Measurements from ENCODE around the gene INPP5A.

Gene INPP5A

DNA sequence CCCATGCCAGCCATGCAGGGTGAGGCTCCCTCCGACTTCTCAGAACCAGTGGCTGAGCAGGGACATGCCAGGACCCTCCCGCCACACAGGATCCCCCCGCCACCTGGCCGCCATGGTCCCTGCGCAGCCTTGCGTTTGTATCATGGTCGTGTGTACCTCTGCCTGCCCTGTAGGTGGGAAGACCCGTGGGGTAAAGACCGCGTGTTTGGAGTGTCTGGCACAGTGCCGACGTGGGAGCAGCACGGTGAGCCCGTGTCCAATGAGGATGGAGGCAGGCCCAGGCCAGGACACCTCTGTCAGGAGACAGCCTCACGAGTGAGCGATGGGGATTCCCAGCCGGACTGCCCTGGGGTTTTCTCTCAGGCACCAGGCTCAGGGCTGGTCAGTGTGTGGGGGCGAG lies 216.5 kb downstream of the INPP5A start:
- H3K9ac ChIP-seq (ENCODE audit: low read depth, low read length) = no peak overlapping the region
- no peak overlapping the region for H3K27ac ChIP-seq (ENCODE audit: low read depth, low read length)
- no peaks in the 10 kb centered on the region for H3K9me3 ChIP-seq (ENCODE audit: insufficient read depth, low read depth, low read length)
- H3K4me1 ChIP-seq (ENCODE audit: insufficient read depth, low read length) = no peaks in the 10 kb centered on the region
- no peaks in the 10 kb centered on the region for H3K27me3 ChIP-seq (ENCODE audit: insufficient read depth, low read length)
- no peak overlapping the region for H3K4me3 ChIP-seq (ENCODE audit: low read length)
- peaks cover 3% of the 10 kb centered on the region; the same call in 1 of the 2 replicates for H3K36me3 ChIP-seq (ENCODE audit: insufficient read depth, low read length)
- WGBS = 96% methylated on average over 18 of the region's 18 CpGs

DNA sequence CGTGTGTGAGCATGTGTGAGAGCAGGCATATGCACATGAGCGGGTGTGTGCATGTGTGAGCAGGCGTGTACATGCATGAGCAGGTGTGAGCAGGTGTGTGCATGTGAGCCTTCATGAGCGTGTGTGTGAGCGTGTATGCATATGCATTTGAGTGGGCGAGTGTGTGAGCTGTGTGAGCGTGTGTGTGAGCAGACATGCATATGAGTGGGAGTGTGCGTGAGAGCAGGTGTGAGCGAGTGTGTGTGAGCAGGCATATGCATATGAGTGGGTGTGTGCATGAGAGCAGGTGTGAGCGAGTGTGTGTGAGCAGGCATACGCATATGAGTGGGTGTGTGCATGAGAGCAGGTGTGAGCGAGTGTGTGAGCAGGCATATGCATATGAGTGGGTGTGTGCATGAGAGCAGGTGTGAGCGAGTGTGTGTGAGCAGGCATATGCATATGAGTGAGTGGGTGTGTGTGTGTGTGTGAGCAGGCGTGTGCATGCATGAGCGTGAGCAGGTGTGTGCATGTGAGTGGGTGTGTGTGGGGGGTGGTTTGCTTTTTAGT lies 217.7 kb downstream of the INPP5A start:
- Histone ChIP-seq H3K9ac (ENCODE audit: low read depth, low read length) (no peak overlapping the region), H3K9me3 (ENCODE audit: insufficient read depth, low read depth, low read length) (no peaks in the 10 kb centered on the region), H3K36me3 (ENCODE audit: insufficient read depth, low read length) (peaks cover 3% of the 10 kb centered on the region; the same call in 1 of the 2 replicates), H3K27ac (ENCODE audit: low read depth, low read length) (no peak overlapping the region), H3K27me3 (ENCODE audit: insufficient read depth, low read length) (no peaks in the 10 kb centered on the region), H3K4me1 (ENCODE audit: insufficient read depth, low read length) (no peaks in the 10 kb centered on the region), H3K4me3 (ENCODE audit: low read length) (no peak overlapping the region)
- WGBS = 95% methylated on average over 15 of the region's 15 CpGs

DNA sequence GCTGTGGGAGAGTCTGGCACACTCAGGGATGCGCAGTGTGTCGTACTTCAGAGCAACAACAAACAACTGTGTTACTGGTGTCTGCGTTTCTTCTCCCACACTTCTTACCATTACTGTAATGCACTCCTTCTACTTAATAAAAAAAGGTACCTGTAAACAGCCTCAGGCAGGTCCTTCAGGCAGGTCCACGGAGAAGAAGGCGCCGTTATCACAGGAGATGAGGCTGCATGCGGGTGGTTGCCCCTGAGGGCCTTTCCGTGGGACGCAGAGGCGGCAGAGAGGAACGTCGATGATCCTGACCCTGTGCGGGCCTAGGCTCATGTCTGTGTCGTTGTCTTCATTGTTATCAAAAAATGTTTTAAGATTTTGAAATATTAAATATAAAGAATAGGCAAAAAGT lies 219.0 kb downstream of the INPP5A start:
- WGBS = 96% methylated on average over 13 of the region's 14 CpGs

DNA sequence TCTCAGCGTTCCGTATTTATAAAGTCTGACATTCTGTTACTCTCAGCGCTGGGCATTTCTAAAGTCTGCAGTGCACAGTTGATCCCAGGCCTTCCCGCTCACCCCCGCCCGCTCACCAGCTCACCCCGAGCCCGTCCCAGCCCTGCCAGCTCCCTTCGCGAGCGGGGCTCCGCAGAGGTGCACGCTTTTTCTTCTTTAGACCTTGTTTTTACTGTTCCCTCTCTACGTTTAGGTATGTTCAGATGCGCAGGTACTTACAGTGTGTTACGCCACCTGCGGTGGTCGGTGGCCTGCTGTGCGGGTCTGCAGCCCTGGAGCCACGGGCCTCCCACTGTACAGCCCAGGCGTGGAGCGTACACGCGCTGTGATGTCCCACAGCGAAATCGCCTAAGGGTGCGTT lies 219.6 kb downstream of the INPP5A start:
- Histone ChIP-seq H3K9ac (ENCODE audit: low read depth, low read length) (no peak overlapping the region), H3K27me3 (ENCODE audit: insufficient read depth, low read length) (no peaks in the 10 kb centered on the region), H3K36me3 (ENCODE audit: insufficient read depth, low read length) (peaks cover 3% of the 10 kb centered on the region; the same call in 1 of the 2 replicates), H3K27ac (ENCODE audit: low read depth, low read length) (no peak overlapping the region), H3K4me3 (ENCODE audit: low read length) (no peak overlapping the region), H3K9me3 (ENCODE audit: insufficient read depth, low read depth, low read length) (peaks cover 7% of the 10 kb centered on the region; the same call in 1 of the 2 replicates), H3K4me1 (ENCODE audit: insufficient read depth, low read length) (no peaks in the 10 kb centered on the region)
- WGBS = 97% methylated on average over 27 of the region's 27 CpGs

More for the DNA sequence above, 219.0 kb downstream of the INPP5A start:
- peaks cover under 1% of the 10 kb centered on the region; the same call in 1 of the 2 replicates for H3K9me3 ChIP-seq (ENCODE audit: insufficient read depth, low read depth, low read length)
- no peak overlapping the region for H3K9ac ChIP-seq (ENCODE audit: low read depth, low read length)
- no peak overlapping the region for H3K4me3 ChIP-seq (ENCODE audit: low read length)
- H3K4me1 ChIP-seq (ENCODE audit: insufficient read depth, low read length) = no peaks in the 10 kb centered on the region
- no peaks in the 10 kb centered on the region for H3K27me3 ChIP-seq (ENCODE audit: insufficient read depth, low read length)
- peaks cover 3% of the 10 kb centered on the region; the same call in 1 of the 2 replicates for H3K36me3 ChIP-seq (ENCODE audit: insufficient read depth, low read length)
- H3K27ac ChIP-seq (ENCODE audit: low read depth, low read length) = no peak overlapping the region

DNA sequence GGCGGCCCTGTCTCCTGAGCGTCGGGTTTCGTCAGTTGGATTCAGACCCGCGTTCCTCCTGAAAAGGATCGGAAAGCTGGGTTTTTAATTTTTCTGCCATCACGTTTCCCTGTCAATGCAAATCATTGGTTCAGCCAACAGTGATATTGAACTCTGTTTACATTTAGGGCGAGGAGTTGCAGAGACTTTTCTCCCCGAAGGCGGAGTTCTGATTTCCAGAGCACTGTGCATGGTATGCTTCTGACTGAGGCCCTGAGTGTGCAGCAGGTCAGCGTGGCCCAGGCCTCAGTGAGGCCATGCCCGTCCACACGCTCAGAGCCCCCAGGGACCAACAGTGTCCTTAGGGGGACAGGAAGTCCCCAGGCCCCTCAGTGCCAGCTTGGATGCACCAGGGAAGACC lies 221.3 kb downstream of the INPP5A start:
- 96% methylated on average over 14 of the region's 14 CpGs for WGBS
- Histone ChIP-seq H3K27me3 (ENCODE audit: insufficient read depth, low read length) (no peaks in the 10 kb centered on the region), H3K9ac (ENCODE audit: low read depth, low read length) (no peak overlapping the region), H3K36me3 (ENCODE audit: insufficient read depth, low read length) (peaks cover 3% of the 10 kb centered on the region; the same call in 1 of the 2 replicates), H3K9me3 (ENCODE audit: insufficient read depth, low read depth, low read length) (peaks cover 10% of the 10 kb centered on the region; the same call in 1 of the 2 replicates), H3K27ac (ENCODE audit: low read depth, low read length) (no peak overlapping the region), H3K4me1 (ENCODE audit: insufficient read depth, low read length) (no peaks in the 10 kb centered on the region), H3K4me3 (ENCODE audit: low read length) (no peak overlapping the region)

DNA sequence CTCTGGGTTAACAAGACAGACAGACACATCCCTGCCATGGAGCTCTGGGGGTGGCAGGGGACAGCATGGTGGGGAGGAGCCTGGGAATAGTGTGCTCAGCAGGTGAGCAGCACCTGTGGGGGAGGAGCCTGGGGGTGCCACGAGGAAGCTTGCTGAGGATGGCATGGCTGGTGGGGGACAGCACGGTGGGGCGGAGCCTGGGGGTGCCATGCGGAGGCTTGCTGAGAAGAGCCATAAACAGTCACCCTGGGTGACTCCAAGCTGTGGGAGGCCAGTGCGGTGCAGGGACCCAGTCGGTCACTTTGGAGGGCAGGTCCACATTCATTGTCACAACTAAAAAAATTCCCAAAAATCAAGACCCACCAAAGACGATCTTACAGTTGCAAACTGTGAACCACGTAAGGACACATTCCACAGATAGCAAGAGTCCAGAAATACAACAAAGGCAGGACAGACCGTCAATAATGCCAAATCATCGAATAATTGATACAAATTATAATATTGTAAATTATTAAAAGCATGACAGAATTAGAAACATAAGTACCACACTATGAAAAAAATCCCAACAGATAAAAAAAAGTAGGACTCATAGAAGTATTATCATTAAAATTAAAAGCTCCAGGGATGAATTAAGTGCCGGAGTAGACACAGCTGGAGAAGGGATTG lies 223.9 kb downstream of the INPP5A start:
- no peaks in the 10 kb centered on the region for H3K4me1 ChIP-seq (ENCODE audit: insufficient read depth, low read length)
- 0 out of 2 replicates have a peak, but pooled peaks cover under 1% of the 10 kb centered on the region for H3K36me3 ChIP-seq (ENCODE audit: insufficient read depth, low read length)
- H3K27ac ChIP-seq (ENCODE audit: low read depth, low read length) = no peak overlapping the region
- 97% methylated on average over 10 of the region's 11 CpGs for WGBS
- peaks cover 10% of the 10 kb centered on the region; the same call in 1 of the 2 replicates for H3K9me3 ChIP-seq (ENCODE audit: insufficient read depth, low read depth, low read length)
- H3K27me3 ChIP-seq (ENCODE audit: insufficient read depth, low read length) = no peaks in the 10 kb centered on the region
- H3K9ac ChIP-seq (ENCODE audit: low read depth, low read length) = no peak overlapping the region
- H3K4me3 ChIP-seq (ENCODE audit: low read length) = no peak overlapping the region

DNA sequence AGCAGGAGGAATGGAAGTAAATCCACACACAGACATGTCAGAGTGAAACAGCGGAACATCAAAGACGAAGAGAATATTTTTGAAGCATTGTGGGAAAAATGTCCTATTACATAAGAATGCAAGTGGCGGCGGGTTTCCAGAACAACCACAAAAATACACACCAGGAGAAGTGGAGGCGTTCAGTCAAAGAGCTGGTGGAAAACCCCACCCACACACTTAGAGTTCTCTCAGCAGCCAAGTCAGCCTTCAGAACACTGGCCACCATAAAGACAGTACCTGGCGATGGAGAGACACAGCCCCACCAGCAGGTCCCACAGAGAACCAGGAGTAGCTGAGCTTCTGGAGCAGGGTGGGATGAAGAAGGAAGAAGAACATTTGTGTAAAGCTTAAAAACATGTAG lies 224.7 kb downstream of the INPP5A start:
- H3K4me3 ChIP-seq (ENCODE audit: low read length) = no peak overlapping the region
- H3K4me1 ChIP-seq (ENCODE audit: insufficient read depth, low read length) = no peaks in the 10 kb centered on the region
- H3K27ac ChIP-seq (ENCODE audit: low read depth, low read length) = no peak overlapping the region
- H3K27me3 ChIP-seq (ENCODE audit: insufficient read depth, low read length) = no peaks in the 10 kb centered on the region
- H3K36me3 ChIP-seq (ENCODE audit: insufficient read depth, low read length) = no peaks in the 10 kb centered on the region
- H3K9me3 ChIP-seq (ENCODE audit: insufficient read depth, low read depth, low read length) = peaks cover 10% of the 10 kb centered on the region; the same call in 1 of the 2 replicates
- H3K9ac ChIP-seq (ENCODE audit: low read depth, low read length) = no peak overlapping the region
- 96% methylated on average over 5 of the region's 6 CpGs for WGBS

DNA sequence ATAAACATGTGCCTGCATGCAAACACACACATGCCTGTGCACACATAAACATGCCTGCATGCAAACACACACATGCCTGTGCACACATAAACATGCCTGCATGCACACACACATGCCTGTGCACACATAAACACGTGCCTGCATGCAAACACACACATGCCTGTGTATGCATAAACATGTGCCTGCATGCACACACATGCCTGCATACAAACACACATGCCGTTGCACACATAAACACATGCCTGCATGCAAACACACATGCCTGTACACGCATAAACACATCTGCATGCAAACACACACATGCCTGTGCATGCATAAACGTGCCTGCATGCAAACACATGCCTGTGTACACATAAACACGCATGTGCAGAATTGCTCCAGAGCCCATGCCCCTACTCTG lies 226.0 kb downstream of the INPP5A start:
- WGBS = 92% methylated on average over 5 of the region's 5 CpGs
- Histone ChIP-seq H3K36me3 (ENCODE audit: insufficient read depth, low read length) (no peaks in the 10 kb centered on the region), H3K4me3 (ENCODE audit: low read length) (no peak overlapping the region), H3K9ac (ENCODE audit: low read depth, low read length) (no peak overlapping the region), H3K27me3 (ENCODE audit: insufficient read depth, low read length) (no peaks in the 10 kb centered on the region), H3K27ac (ENCODE audit: low read depth, low read length) (no peak overlapping the region), H3K4me1 (ENCODE audit: insufficient read depth, low read length) (no peaks in the 10 kb centered on the region), H3K9me3 (ENCODE audit: insufficient read depth, low read depth, low read length) (peaks cover 10% of the 10 kb centered on the region; the same call in 1 of the 2 replicates)

DNA sequence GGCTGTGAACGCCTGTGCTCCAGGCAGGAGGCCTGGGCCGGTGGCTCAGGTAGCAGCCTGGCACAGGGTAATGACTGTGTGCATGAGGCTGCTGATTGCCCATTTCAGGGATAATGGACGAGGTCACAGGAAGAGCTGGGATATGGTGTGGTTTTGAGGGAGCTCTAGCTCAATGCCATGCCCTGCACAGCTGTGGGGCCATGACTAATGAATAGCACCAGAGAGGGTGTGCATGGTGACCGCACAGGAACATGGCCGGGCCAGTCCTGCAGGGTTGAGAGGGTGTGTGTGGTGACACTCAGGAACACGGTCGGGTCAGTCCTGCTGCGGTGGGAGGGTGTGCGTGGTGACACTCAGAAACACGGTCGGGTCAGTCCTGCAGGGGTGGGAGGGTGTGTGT lies 226.5 kb downstream of the INPP5A start:
- no peaks in the 10 kb centered on the region for H3K27me3 ChIP-seq (ENCODE audit: insufficient read depth, low read length)
- no peak overlapping the region for H3K27ac ChIP-seq (ENCODE audit: low read depth, low read length)
- H3K9me3 ChIP-seq (ENCODE audit: insufficient read depth, low read depth, low read length) = peaks cover 10% of the 10 kb centered on the region; the same call in 1 of the 2 replicates
- no peak overlapping the region for H3K4me3 ChIP-seq (ENCODE audit: low read length)
- no peak overlapping the region for H3K9ac ChIP-seq (ENCODE audit: low read depth, low read length)
- 93% methylated on average over 11 of the region's 11 CpGs for WGBS
- no peaks in the 10 kb centered on the region for H3K4me1 ChIP-seq (ENCODE audit: insufficient read depth, low read length)
- H3K36me3 ChIP-seq (ENCODE audit: insufficient read depth, low read length) = no peaks in the 10 kb centered on the region

DNA sequence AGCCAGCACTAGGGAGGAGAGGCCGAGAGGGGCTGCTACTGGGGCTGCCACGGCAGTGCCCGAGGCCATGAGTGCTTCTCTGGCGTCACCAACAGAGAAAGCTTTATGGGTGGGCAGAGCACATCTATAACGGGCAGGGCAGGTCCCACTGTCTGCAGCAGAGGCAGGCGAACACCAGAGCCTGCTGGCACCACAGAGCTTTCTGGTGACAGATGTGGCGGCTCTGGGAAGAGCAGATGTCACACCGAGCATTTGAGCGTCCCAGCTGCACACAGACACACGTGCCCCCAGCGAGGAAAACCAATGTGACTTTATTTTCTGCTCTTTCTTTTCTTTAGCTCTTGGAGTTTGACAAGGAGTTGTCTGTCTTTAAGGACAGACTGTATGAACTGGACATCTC lies 227.8 kb downstream of the INPP5A start:
- Histone ChIP-seq H3K4me1 (ENCODE audit: insufficient read depth, low read length) (no peaks in the 10 kb centered on the region), H3K9ac (ENCODE audit: low read depth, low read length) (no peak overlapping the region), H3K4me3 (ENCODE audit: low read length) (no peak overlapping the region), H3K36me3 (ENCODE audit: insufficient read depth, low read length) (no peaks in the 10 kb centered on the region), H3K27me3 (ENCODE audit: insufficient read depth, low read length) (no peaks in the 10 kb centered on the region), H3K9me3 (ENCODE audit: insufficient read depth, low read depth, low read length) (peaks cover 10% of the 10 kb centered on the region; the same call in 1 of the 2 replicates), H3K27ac (ENCODE audit: low read depth, low read length) (no peak overlapping the region)
- WGBS = 91% methylated on average over 11 of the region's 11 CpGs

DNA sequence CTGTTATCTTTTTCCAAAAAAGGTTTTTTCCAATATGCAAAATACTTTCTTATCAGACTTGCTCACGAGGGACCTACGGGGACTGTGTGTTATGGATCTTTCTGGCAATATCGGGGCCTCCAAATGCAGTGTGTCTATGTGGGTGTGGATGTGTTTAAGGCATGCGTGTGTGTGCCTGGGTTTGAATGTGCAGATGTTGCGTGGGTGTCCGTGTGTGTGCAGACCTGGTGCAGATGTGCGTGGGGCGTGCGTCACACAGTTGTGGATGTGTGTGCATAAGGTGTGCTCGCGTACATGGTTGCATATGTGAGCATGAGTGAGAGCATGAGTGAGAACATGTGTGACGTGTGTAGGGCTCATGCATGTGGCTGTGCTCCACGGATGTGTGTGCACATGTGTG lies 228.7 kb downstream of the INPP5A start:
- H3K27ac ChIP-seq (ENCODE audit: low read depth, low read length) = no peak overlapping the region
- H3K4me1 ChIP-seq (ENCODE audit: insufficient read depth, low read length) = no peaks in the 10 kb centered on the region
- peaks cover 10% of the 10 kb centered on the region; the same call in 1 of the 2 replicates for H3K9me3 ChIP-seq (ENCODE audit: insufficient read depth, low read depth, low read length)
- no peak overlapping the region for H3K9ac ChIP-seq (ENCODE audit: low read depth, low read length)
- H3K36me3 ChIP-seq (ENCODE audit: insufficient read depth, low read length) = no peaks in the 10 kb centered on the region
- H3K27me3 ChIP-seq (ENCODE audit: insufficient read depth, low read length) = no peaks in the 10 kb centered on the region
- H3K4me3 ChIP-seq (ENCODE audit: low read length) = no peak overlapping the region
- WGBS = 95% methylated on average over 13 of the region's 13 CpGs

All from HUES64 (cell line).